ENCODE data around the gene C11orf86. TPM values are rescaled to one million over a fixed set of nuclear protein-coding genes. Genes with fewer than 3 reads are reported as not detected.

The C11orf86 gene
- total RNA-seq, 2 experiments from 2014 or later: not detected

DNA sequence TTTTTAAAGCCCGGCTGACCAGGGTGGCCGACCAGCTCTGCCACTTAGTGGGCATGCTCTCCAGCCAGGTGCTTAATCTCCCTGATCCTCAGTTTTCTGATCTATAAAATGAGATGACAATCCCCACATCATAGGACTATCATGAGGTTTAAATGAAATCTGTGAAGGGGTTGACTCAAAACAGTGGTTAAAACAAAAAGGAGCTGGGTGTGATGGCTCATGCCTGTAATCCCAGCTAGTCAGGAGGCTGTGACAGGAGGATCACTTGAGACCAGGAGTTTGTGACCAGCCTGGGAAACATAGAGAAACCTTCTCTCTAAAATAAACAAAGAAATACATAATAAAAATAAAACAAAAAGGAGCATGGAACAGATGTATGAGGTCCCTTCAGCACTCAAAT is 3.6 kb upstream of the C11orf86 start:
- TF ChIP-seq CTCF (conservative IDR thresholded peaks at IDR 0.05; ENCODE audit: low read length): no peak
- TF ChIP-seq EZH2phosphoT487 (IDR thresholded peaks at IDR 0.05; ENCODE audit: borderline replicate concordance, low read depth, low read length): no peak
- BruUV-seq (replicated peaks): no TSS peak

GRCh38 chr11:66973956-66974580 is 1.0 kb upstream of the C11orf86 start:
- H3K36me3 ChIP-seq (ENCODE audit: insufficient read depth, low read length): no peaks in the 10 kb centered on the region
- ChIA-PET CTCF (ENCODE audit: unreplicated experiment) (no interaction called here), POLR2A (no interaction called here)
- H2AFZ ChIP-seq (ENCODE audit: low read length): no peak overlapping the region
- no peaks in the 10 kb centered on the region for H3K9me2 ChIP-seq (ENCODE audit: insufficient read depth, low read length)
- BruUV-seq (replicated peaks): no TSS peak
- no peaks in the 10 kb centered on the region for H3K4me1 ChIP-seq (ENCODE audit: insufficient read depth, low read length, poor library complexity, severe bottlenecking)
- intact Hi-C loops (cut with micrococcal nuclease; ENCODE audit: unreplicated experiment): loop anchor here (10.0 kb wide), 1 partner anchor 279 kb away; no protein-coding TSS in a partner anchor
- no peak for DNase-seq (ENCODE audit: low spot score)
- H3K27ac ChIP-seq (ENCODE audit: low read depth, low read length, poor library complexity, severe bottlenecking): no peak overlapping the region
- TF ChIP-seq CTCF (conservative IDR thresholded peaks at IDR 0.05; ENCODE audit: low read length): no peak
- TF ChIP-seq EZH2phosphoT487 (IDR thresholded peaks at IDR 0.05; ENCODE audit: borderline replicate concordance, low read depth, low read length): no peak
- no peaks in the 10 kb centered on the region for H3K79me2 ChIP-seq (ENCODE audit: insufficient read depth, low read depth, low read length)
- H3K9me3 ChIP-seq (ENCODE audit: low read length): no peaks in the 10 kb centered on the region
- no peak overlapping the region for H3K4me2 ChIP-seq (ENCODE audit: low read length)
- H3K4me3 ChIP-seq (ENCODE audit: low read depth, low read length, poor library complexity, severe bottlenecking): no peak overlapping the region
- H4K20me1 ChIP-seq (ENCODE audit: insufficient read depth, low read length): no peaks in the 10 kb centered on the region

More for the DNA sequence above, 3.6 kb upstream of the C11orf86 start:
- Histone ChIP-seq H3K27ac (ENCODE audit: low read depth, low read length, poor library complexity, severe bottlenecking) (no peak overlapping the region), H3K4me3 (ENCODE audit: low read depth, low read length, poor library complexity, severe bottlenecking) (no peak overlapping the region), H3K4me1 (ENCODE audit: insufficient read depth, low read length, poor library complexity, severe bottlenecking) (no peaks in the 10 kb centered on the region), H3K36me3 (ENCODE audit: insufficient read depth, low read length) (no peaks in the 10 kb centered on the region), H3K9me2 (ENCODE audit: insufficient read depth, low read length) (no peaks in the 10 kb centered on the region), H2AFZ (ENCODE audit: low read length) (no peak overlapping the region), H3K79me2 (ENCODE audit: insufficient read depth, low read depth, low read length) (no peaks in the 10 kb centered on the region), H3K4me2 (ENCODE audit: low read length) (no peak overlapping the region), H3K9me3 (ENCODE audit: low read length) (no peaks in the 10 kb centered on the region), H4K20me1 (ENCODE audit: insufficient read depth, low read length) (no peaks in the 10 kb centered on the region)
- intact Hi-C loops (cut with micrococcal nuclease; ENCODE audit: unreplicated experiment): loop anchor here (10.0 kb wide), 1 partner anchor 277 kb away; no protein-coding TSS in a partner anchor
- no peak for DNase-seq (ENCODE audit: low spot score)
- ChIA-PET CTCF (ENCODE audit: unreplicated experiment) (no interaction called here), POLR2A (no interaction called here)

- no peaks in the 10 kb centered on the region for H3K9me2 ChIP-seq (ENCODE audit: insufficient read depth, low read length)
- intact Hi-C loops (cut with micrococcal nuclease; ENCODE audit: unreplicated experiment): loop anchor here (5.0 to 10.0 kb wide), 2 partner anchors 93 to 281 kb away; no protein-coding TSS in a partner anchor
- TF ChIP-seq EZH2phosphoT487 (IDR thresholded peaks at IDR 0.05; ENCODE audit: borderline replicate concordance, low read depth, low read length) (no peak), CTCF (conservative IDR thresholded peaks at IDR 0.05; ENCODE audit: low read length) (no peak)
- no peak overlapping the region for H2AFZ ChIP-seq (ENCODE audit: low read length)
- no peaks in the 10 kb centered on the region for H3K9me3 ChIP-seq (ENCODE audit: low read length)
- ChIA-PET CTCF (ENCODE audit: unreplicated experiment) (interaction anchor here (1.1 kb wide), 1 partner anchor 31 kb away, joined by 3 read pairs; no protein-coding TSS in a partner anchor), POLR2A (no interaction called here)
- H3K4me1 ChIP-seq (ENCODE audit: insufficient read depth, low read length, poor library complexity, severe bottlenecking): no peaks in the 10 kb centered on the region
- no peak overlapping the region for H3K27ac ChIP-seq (ENCODE audit: low read depth, low read length, poor library complexity, severe bottlenecking)
- no peak overlapping the region for H3K4me3 ChIP-seq (ENCODE audit: low read depth, low read length, poor library complexity, severe bottlenecking)
- no peaks in the 10 kb centered on the region for H4K20me1 ChIP-seq (ENCODE audit: insufficient read depth, low read length)
- no peak for DNase-seq (ENCODE audit: low spot score)
- no peaks in the 10 kb centered on the region for H3K79me2 ChIP-seq (ENCODE audit: insufficient read depth, low read depth, low read length)
- no peaks in the 10 kb centered on the region for H3K36me3 ChIP-seq (ENCODE audit: insufficient read depth, low read length)
- BruUV-seq (replicated peaks): no TSS peak
- no peak overlapping the region for H3K4me2 ChIP-seq (ENCODE audit: low read length)
Observed at GRCh38 chr11:66975405-66976027, 412 bp downstream of the C11orf86 start.

All from OCI-LY7 (cell line).